Stimulated activated CD8-positive, alpha-beta memory T cell treated with anti-CD3 and anti-CD28 coated beads, Interleukin-4, amount 100 ng/mL, for 48 hours (primary cell): ENCODE data around the gene MAN1A2.

ENCODE experiments used
- DNase-seq: peaks from one replicate; pipeline ENCODE4 v3.0.0-alpha.2; 2020

Gene MAN1A2

DNA sequence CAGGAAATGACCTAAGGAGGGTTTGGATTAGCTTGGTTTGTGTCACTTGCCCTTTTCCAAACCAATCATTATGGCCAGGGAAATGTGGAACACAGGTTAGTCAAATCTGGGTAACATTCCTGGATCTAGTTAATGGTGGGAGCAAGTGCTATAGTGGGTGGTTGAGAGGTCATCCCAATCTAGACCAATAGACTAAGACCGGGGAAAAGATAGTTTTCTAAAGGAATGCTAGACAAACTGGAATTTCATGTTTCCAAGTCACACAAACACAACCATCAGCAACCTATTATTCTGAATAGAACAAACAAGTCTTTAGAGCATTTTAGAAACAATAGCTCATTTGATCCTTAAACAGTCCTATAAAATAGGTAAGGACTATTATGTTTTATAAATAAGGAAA is 4.3 kb upstream of the MAN1A2 start:
- no peak for DNase-seq

DNA sequence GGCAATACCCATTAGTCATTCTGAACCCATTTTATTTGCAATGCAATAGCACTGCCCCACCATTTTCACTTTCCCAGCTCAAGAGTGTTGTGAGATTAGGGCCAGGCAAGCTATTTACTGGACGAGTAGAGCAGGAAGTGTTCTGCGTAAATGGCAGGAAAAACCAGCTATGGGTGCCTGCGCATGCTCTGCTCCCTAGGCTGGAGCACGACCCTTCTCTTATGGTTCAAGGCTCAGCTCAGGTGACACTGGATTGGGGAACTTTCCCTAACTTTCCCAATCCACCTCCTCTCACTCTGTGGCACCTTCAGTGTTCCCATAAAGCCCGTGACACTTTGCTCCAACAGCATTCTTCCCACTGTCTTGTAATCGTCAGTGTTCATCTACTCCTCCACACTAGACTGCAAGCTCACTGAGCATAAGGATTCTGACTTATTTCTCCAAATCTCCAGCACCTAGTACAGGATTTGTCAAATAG is 3.6 kb upstream of the MAN1A2 start:
- no peak for DNase-seq

DNA sequence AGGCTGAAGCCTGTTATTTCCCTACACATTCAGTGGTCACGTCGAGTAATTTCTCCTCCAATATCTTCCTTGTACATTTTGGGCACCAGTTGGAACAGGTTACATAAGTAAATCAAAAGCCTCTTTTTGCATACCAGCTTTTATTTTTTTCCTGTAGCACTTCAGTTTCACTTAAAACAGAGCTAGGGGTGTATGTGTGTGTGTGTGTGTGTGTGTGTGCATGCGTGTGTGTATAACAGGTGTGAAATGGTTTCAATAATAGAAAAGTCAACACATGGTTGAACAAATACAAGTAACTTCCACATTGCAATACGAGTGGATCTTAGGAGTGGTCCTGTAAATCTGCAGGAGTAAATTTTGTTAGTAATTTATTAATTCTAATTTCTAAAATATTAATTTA is 3.0 kb upstream of the MAN1A2 start:
- DNase-seq: no peak

DNA sequence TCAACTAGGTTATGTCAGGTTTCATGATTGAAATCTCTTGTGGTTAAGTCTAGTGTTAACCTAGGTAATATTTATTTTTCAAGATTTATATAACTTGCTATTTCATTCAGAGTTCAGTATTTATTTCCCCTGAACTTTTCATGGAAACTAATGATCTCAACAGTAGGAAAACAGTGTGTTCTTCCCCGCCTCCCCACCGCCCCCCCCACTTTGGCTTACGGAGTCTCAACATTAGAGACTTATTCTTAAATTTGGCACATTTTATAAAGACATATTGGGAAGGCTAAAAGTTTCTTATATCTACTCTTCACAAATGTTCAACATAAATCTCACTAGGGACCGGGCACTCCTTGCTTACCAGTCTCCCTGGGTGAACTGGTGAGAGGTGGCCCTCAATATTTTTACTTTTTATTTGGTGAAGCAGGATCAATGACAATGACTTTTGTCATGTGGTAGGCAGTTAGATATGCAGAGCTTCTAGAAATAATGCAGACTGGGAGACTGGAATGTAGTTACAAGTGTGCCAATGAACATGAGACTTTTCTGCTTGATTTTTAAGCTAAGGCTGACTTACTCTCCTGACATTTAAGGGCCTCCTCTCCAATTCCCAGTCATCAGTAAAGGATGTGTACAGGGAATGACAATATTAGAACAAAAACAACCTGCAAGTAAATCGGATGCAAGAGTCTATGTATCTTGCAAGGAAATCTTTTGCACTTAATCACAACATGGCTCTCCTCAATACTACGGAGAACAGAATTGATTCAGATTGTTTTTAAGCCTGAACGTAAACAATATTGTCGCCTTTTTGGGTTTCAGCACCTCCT is 1.7 kb upstream of the MAN1A2 start:
- DNase-seq: no peak

DNA sequence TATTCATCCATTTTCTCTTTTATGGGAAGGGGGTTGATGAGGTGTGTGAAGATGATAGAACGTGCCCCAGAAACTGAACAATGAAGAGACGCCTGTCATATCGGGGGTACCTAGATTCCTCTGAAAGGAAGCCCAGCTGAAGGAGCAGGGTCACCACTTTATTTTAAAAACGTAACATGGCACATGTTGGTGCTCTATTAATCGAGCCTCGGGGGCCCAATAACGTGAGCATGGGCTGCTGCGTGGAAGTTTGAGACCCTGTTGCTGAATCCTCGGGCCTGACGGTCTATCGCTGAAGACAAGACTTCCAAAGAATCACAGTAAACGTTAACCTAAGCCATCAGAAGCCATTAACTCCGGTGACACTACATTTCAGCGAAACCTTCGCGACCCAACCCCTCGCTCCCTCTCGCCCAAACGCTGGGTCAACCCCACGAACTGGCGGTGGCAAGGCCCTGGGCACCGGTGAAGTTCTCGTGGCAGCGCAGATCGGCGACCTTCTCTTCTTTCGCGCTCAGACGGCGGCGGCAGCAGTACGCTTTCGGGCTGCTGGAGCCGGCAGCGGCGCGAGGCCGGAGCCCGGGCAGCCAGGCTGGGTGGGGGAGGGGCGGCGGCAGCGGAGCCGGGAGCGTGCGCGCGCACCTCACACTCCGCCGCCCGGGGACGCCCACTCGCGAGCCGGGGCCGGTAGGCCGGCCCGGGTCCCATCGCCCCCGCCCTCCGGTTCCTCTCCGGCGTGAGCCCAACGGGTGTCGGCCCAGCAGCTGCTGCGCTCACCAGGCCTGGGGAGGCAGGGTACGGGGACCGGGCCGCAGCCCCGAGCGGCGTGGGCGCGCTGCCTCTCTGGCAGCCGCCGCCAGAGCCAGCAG is 838 bp upstream of the MAN1A2 start:
- DNase-seq: peak; percentile 87

DNA sequence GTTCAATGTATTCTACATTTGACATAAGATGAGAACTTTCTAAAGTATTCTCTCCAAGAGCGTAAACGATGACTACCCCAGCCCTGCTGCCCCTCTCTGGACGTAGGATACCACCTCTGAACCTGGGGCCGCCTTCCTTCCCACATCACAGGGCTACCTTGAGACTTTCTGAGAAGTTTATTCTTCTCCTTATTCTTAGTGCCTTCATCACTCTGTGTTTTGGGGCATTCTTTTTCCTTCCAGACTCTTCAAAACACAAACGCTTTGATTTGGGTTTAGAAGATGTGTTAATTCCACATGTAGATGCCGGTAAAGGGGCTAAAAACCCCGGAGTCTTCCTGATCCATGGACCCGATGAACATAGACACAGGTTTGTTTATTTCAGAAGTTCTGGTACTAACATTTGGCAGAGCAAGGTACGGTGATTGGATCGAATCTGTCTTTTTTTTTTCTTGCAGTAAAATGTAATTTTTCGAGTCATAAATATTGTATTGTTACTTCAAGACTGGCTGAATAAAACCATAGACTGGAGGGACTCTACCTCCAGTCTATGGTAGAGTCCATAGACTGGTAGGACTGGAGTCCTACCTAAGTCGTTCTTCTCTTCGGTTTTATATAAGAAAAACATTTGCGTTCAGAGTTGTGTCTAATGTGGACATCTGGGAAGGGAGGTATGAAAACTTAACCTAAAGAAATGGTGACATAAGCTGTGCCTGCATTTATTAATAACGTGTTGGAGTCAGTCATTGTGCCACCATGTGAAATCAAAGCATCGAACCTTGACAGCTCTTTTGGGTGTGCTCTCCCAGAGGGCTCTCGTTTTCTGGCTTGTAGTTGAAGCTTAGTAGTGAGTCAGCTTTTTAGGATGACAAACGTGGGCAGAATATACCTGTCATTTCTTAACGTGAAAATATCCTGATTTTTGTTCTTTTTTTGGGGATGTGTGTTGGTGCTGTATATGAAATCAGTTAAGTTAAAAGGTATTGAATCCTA is 1.2 kb downstream of the MAN1A2 start:
- DNase-seq: no peak

DNA sequence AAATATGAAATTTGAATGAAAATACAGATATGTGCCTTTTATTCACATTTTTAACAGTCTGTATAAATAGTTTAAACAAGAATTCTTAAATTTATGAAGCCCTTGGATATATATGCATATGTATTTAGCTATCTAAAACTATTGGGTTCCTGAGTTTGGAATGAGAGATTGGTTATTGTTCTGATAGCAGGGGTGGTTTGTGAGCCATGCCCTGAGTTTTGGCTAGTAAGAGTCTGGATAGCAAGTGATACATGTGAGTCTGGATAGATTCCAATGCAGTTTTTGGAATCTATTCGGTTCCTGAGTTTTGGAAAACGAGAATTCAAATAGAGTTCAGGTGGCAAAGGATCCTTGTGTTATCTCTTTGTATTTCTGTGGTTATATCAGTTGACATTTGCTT is 2.8 kb downstream of the MAN1A2 start:
- DNase-seq: no peak

DNA sequence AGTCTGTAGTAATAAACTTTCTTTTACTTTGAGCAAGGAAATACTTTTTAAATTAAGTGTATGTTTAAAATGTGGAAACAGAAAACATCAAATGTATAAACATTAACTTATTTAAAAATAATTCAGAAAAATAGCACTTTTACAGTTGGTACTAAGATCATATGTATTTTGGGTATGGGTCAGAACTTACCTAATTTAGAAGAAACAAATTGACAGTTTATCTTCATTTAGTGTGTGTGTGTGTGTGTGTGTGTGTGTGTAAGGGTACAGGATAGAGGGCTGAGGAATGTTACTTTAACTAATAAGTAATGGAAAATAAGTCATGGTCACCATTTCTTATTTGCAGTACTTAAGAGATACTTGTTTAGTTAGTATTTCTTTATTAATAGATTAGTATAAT is 3.3 kb downstream of the MAN1A2 start:
- DNase-seq: no peak

DNA sequence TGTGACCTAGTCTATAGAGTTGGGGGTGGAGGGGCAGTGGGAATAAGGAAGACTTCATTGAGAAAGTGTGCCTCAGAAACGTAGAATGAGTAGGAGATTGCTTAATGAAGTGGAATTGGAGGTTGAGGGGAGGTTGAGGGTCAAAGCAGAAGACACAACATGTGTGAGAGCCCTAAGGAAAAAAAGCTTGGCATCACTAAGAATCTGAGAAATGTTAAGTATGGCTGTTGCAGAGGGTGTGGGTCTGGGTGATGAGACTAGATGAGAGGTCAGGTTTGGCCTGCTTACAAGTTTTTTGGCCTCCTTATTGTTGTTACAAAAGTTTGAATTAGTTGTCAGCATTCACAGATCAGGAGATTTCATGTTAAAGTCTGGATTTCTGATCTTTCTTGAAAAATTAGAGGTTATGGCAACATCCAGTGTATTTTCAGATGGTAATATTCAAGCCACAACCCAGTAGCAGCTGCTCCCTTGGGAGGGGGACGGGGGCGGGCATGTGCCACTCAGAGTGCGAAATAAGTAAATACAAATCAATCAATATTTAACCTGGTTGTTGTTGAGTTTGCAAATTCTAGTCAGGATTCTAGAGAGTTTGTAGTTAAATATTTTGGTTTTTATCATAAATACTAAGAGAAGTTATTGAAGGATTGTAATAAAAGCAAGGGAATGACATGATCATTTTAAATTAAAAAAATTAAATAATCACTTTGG is 4.3 kb downstream of the MAN1A2 start:
- DNase-seq: no peak

DNA sequence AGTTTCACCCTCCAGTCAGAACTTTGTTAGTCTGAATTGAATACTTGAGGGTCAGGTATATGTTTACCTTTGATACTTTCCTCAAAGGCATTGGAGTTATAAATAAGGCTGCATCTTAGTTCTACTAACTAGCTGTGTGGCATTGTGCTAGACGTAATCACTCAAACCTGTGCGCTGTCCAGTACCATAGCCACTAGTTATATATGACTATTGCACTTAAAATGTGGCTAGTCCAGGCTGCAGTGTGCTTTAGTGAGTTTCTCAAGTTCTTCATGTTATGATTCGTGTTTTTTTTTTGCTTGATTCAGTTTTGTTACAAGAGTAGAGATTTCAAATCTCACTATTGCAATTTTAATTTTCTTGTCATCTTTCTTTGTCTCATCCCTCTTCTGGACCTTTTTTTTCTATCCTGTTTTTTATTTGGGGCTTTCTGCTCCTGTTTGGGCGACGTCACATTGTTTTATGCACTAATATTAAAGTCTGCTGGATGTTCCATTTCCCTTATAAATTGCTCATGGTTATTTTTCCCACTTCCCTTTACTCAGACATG is 5.7 kb downstream of the MAN1A2 start:
- no peak for DNase-seq

DNA sequence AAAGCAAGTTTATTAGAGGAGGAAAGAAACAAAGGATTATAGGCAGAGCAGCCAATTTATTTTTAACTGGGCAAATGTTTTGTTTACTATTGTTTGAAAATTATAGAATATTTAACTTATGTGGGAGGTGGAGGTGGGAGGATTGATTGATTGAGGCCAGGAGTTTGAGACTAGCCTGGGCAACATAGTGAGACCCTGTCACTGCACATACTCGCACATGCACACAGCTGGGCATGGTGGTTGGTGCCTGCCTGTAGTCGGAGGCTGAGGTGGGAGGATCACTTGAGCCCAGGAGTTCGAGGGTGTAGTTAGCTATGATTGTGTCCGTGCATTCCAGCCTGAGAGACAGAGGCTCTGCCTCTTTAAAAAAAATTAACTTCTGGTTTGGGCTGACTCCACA is 6.7 kb downstream of the MAN1A2 start:
- no peak for DNase-seq

DNA sequence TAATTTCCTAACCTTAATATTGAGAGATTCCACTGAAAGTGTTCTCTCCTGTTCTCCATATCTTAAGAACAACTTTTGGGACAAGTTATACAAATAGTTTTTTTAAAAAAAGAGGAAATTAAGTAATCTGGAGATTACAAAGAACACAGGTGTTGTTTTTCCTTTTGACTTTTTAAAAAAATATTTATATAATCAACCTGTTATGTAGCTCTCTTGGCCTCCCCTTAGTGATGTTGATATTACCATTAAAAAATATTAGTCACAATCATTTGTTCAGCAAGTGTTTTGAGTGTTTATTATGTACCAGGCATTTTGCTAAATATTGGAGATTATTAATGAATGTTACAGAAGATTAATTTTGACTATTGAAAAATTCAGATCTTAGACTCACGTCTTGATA is 8.1 kb downstream of the MAN1A2 start:
- DNase-seq: no peak

DNA sequence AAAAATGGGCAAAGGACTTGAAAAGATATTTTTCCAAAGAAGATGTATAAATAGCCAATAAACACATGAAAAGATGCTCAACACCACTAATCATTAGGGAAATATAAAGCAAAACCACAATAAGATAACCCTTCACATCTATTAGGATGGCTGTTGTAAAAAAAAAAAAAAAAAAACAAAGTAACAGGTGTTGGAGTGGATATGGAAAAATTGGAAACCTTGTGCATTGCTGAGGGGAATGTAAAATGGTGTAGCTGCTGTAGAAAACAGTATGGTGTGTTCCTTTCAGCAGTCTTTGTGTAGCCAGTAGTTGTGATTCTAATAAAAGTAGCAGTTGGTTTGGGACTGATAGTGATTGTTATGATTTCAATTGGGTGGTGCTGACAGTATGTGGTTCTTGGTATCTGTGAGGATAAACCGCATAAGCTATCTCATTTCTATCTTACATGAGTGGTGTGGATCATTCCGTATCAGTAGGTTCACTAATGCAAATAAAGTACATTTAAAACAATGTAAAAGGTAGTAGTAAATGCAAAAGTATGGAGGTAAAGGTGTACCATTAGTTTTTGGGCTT is 19.9 kb downstream of the MAN1A2 start:
- DNase-seq: no peak

DNA sequence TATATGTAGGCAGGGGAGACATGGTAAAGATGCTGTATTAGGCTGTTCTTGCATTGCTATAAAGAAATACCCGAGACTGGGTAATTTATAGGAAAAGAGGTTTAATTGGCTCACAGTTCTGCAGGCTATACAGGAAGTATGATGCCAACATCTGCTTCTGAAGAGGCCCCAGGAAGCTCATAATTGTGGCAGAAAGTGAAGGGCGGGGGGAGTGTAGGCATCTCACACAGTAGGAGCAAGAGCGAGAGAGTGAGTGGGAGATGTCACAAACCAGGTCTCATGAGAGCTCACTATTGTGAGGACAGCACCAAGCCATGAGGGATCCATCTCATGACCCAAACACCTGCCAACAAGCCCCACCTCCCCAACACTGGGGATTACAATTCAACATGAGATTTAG is 21.1 kb downstream of the MAN1A2 start:
- no peak for DNase-seq

DNA sequence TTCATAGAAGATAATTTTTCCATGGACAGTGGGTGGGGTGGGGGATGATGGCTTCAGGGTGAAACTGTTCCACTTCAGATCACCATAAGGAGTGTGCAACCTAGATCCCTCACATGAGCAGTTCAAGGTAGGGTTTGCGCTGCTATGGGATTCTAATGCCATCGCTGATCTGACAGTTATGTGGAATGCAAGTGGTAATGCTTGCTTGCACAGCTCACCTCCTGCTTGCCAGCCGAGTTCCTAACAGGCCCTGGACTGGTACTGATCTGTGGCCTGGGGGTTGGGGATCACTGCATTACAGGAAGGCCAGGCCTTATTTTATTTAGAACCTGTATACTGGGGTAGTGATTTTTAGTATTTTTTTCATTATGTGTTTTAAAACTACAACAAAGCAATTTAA is 22.0 kb downstream of the MAN1A2 start:
- no peak for DNase-seq

DNA sequence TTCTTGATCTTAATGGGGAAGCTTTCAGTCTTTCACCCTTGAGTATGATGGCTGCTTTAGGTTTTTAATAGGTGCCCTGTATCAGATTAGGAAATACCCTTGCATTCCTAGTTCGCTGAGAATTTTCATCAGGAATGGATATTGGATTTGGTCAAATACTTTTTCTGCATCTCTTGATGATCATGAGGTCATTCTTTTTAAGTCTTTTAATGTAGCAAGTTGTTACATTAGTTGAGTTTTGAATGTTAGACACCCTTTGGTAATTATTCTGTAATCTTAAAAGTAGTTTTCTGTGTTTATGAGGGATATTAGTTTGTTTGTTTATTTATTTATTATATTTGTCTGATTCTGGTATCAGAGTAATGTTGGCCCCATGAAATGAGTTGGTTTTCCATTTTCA is 22.5 kb downstream of the MAN1A2 start:
- no peak for DNase-seq

DNA sequence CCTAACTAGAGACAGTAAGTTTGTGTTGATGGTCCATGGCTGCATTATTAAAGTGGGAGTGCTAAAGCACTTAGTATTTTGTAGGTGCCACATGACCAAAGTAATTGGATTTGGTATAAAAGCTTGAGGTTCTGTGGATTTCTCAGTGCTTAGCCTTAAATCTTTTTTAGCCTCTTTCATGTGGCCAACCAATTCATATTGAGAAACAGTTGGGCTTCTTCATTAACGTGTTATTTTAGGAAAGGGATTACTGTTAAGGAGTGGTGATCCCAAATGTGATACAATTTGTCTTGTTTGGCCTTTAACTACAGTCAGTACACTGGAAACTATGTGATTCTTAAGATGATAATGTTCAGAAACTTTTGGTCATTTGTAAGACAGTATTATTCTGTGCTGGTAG is 25.5 kb downstream of the MAN1A2 start:
- no peak for DNase-seq

DNA sequence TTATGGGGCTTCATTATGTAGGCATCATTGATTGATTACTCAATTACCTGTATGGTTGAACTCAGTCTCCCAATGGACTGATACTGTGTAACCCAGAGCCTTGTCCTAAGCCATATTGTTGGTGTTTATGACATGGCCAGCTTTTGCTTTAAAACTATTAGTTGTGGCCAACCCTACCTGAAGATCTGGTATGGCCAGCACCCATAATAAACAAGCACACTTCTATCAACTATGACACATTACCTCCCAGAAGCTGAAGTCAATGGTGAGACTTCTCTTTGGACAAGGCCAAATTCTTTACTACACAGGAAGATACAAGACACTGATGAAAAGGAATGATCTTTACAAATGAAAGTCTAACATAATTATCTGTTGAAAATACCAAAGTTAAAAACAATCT is 28.8 kb downstream of the MAN1A2 start:
- no peak for DNase-seq

DNA sequence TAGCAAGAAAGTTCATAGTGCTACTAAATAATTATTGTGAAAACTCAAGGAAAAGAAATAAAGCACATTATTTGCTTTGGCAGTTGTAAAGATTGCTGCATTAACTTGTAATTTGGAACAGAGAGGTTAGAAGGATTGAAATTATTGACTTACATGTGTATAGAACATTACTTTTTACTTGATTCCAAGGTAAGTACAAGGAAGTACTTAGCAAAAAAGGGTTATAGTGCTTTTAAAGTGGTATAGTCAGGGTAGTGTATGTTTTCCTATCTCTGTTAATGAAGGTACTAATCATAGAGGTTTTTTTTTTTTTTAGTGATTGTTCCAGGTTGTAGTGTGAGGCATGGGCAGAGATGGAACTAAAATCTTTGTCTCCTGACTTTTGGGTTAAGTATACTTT is 29.4 kb downstream of the MAN1A2 start:
- no peak for DNase-seq

DNA sequence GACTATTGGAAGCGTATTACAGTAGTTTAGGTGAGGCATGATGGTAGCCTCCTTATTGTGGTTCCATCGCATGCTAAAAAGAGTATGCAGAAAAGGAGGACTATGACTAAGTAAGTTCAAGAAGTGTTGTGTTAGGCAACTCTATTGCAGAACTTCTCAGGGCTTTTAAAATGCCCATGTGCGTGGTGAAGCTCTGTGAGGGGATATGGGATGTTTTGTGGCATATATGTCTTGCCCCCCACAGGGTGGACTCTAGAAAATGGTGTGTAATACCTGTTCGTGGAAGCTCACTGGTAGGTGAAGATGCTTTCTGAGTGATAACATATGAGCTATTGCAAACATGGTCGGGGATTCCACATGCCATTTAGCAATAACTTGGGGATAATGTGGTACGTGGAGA is 31.7 kb downstream of the MAN1A2 start:
- DNase-seq: no peak

DNA sequence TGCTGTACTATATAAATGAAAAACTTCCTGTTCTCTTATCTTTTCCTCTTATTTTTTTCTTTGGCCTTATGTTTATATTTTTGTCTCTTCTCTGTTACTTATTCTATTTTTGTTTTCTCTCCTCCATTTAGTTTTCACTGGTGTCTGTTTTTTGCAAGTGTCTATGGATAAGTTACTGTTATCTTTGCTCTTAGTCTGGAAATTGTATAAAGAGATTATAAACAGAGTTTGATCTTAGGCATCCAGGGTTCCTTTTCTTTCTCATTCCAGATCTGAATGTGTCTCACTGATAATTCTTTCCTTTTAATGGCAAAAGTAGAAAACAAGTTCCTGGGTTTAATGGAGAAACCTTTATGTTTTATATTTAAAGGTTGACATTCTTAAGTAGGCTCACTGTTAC is 34.5 kb downstream of the MAN1A2 start:
- DNase-seq: no peak

DNA sequence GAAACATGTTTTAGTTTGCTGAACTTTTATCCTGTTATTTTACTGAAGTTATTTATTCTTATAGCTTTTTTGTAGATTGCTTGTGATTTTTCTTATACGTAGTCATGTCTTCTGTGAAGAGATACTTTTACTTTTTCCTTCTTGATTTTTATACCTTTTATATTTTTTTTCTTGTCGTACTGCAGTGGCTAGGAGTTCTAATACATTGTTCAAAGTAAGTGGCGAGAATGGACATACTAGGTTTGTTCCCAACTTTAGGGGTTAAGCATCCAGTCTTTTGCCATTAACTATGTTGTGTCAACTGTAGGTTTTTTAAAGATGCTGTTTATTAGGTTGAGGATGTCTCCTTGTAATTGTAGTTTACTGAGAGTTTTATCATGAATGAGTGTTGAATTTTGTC is 36.3 kb downstream of the MAN1A2 start:
- no peak for DNase-seq
